Naive thymus-derived CD8-positive, alpha-beta T cell (primary cell): ENCODE results near the gene LGMN. TPM values are rescaled to one million over a fixed set of nuclear protein-coding genes. Genes with fewer than 3 reads are reported as not detected.
"Not testable (repeated sequence)": the region's sequence is repeated elsewhere in the genome, so short reads cannot be mapped to it uniquely, and the experiment has no call there.

Source experiments
- ATAC-seq, 2 donors: fragments of 150-1000 bp; cut with Tn5 transposase in 1 of 2; sonication (Bioruptor Pico), chemical (Tn5 transposase) in 1 of 2; 1 replicate in 1 of 2; 2 replicates in 1 of 2; pipeline ENCODE4 v1.10.0; 2021; ENCODE audit warnings: mild to moderate bottlenecking in 2 of 2, moderate library complexity in 2 of 2
- POLR2A ChIA-PET: fragments of 350-600 bp; sonication (Branson Sonifier 250); formaldehyde crosslinking; loops from one replicate; lab custom pipeline; 2021; ENCODE audit warnings: antibody characterized with exemption; lab: Charles Lee
- DNase-seq, 10 donors: peaks; one replicate each; pipeline versions ENCODE4 v3.0.0 to v3.0.0-alpha.2; 2020 to 2022
- H3K27ac Mint-ChIP-seq, 10 donors: one replicate each; pipeline ENCODE4 v1.8.0; 2020 to 2022; ENCODE audit warnings: mild to moderate bottlenecking in 10 of 10, mixed read lengths in 10 of 10, moderate library complexity in 4 of 10, inconsistent platforms in 1 of 10
- H3K27me3 Mint-ChIP-seq, 5 donors: one replicate each; pipeline ENCODE4 v1.8.0; 2021 to 2022; ENCODE audit warnings: mixed read lengths in 5 of 5
- H3K36me3 Mint-ChIP-seq, 3 donors: one replicate each; pipeline ENCODE4 v1.8.0; 2020 to 2022; ENCODE audit warnings: mixed read lengths in 3 of 3, mild to moderate bottlenecking in 2 of 3, inconsistent platforms in 1 of 3
- H3K4me1 Mint-ChIP-seq, 4 donors: one replicate each; pipeline ENCODE4 v1.8.0; 2021 to 2022; ENCODE audit warnings: mixed read lengths in 4 of 4
- H3K4me3 Mint-ChIP-seq, 10 donors: one replicate each; pipeline ENCODE4 v1.8.0; 2020 to 2022; ENCODE audit warnings: mild to moderate bottlenecking in 10 of 10, mixed read lengths in 10 of 10, moderate library complexity in 6 of 10, inconsistent platforms in 1 of 10
- H3K9me3 Mint-ChIP-seq, 9 donors: one replicate each; pipeline ENCODE4 v1.8.0; 2020 to 2022; ENCODE audit warnings: mixed read lengths in 9 of 9, mild to moderate bottlenecking in 3 of 9, inconsistent platforms in 1 of 9, moderate library complexity in 1 of 9
- polyA plus RNA-seq, 3 donors: library from polyadenylated mRNA; unstranded; fragments of 300-500 nt; fragmentation: Illumina TruSeq; gene quantifications; one replicate each; pipeline ENCODE4 v1.2.3, GENCODE V29; 2021
- total RNA-seq, 8 experiments: library from RNA in 2 of 8; stranded (reverse) in 2 of 8; gene quantifications; one replicate each; pipeline ENCODE4 v1.2.3 and lab custom pipeline; 2021 to 2026

The LGMN gene
- total and polyA plus RNA-seq, 5 experiments from 2014 or later: 17.7 to 38.3 (median 19.6) TPM

- POLR2A ChIA-PET: interaction anchor here (0.7 kb wide), 1 partner anchor 21 kb away, joined by 4 read pairs; no protein-coding TSS in a partner anchor
- no peaks in the 10 kb centered on the region for H3K27me3 Mint-ChIP-seq
- DNase-seq (no peak), ATAC-seq (no peak)
- no peaks in the 10 kb centered on the region for H3K9me3 Mint-ChIP-seq
- H3K4me3 Mint-ChIP-seq: no peak overlapping the region
- H3K4me1 Mint-ChIP-seq: peaks cover 9 to 27% (median 17%) of the 10 kb centered on the region in 4 donors
- no peak overlapping the region for H3K27ac Mint-ChIP-seq
- no peaks in the 10 kb centered on the region for H3K36me3 Mint-ChIP-seq
These were observed 8.0 kb upstream of the LGMN start for GRCh38 chr14:92756446-92756845.

- H3K4me1 Mint-ChIP-seq: peaks cover 13 to 31% (median 23%) of the 10 kb centered on the region in 4 donors
- DNase-seq (no peak), ATAC-seq (no peak)
- POLR2A ChIA-PET: interaction anchor here (0.6 kb wide), 1 partner anchor 44 kb away, joined by 3 read pairs; no protein-coding TSS in a partner anchor
- peaks cover 0 to 2% (median 0%) of the 10 kb centered on the region in 5 donors for H3K27me3 Mint-ChIP-seq
- H3K4me3 Mint-ChIP-seq: no peak overlapping the region
- no peak overlapping the region for H3K27ac Mint-ChIP-seq
- no peaks in the 10 kb centered on the region for H3K36me3 Mint-ChIP-seq
- H3K9me3 Mint-ChIP-seq: no peaks in the 10 kb centered on the region
These were observed 7.1 kb upstream of the LGMN start for GRCh38 chr14:92755495-92755894.

GRCh38 chr14:92754966-92755365 is 6.5 kb upstream of the LGMN start:
- H3K4me3 Mint-ChIP-seq: no peak overlapping the region
- peaks cover 0 to 2% (median 0%) of the 10 kb centered on the region in 5 donors for H3K27me3 Mint-ChIP-seq
- no peaks in the 10 kb centered on the region for H3K9me3 Mint-ChIP-seq
- H3K36me3 Mint-ChIP-seq: no peaks in the 10 kb centered on the region
- H3K4me1 Mint-ChIP-seq: peaks cover 15 to 32% (median 26%) of the 10 kb centered on the region in 4 donors
- DNase-seq (no peak), ATAC-seq (no peak)
- H3K27ac Mint-ChIP-seq: no peak overlapping the region
- POLR2A ChIA-PET: no interaction called here

GRCh38 chr14:92753250-92753649 is 4.8 kb upstream of the LGMN start:
- peaks cover 17 to 44% (median 33%) of the 10 kb centered on the region in 4 donors for H3K4me1 Mint-ChIP-seq
- peaks cover 0 to 5% (median 0%) of the 10 kb centered on the region in 5 donors for H3K27me3 Mint-ChIP-seq
- no peak overlapping the region for H3K4me3 Mint-ChIP-seq
- POLR2A ChIA-PET: interaction anchor here (0.6 kb wide), 1 partner anchor 79 kb away, joined by 6 read pairs; no protein-coding TSS in a partner anchor
- no peaks in the 10 kb centered on the region for H3K36me3 Mint-ChIP-seq
- ATAC-seq (no peak), DNase-seq (no peak)
- H3K9me3 Mint-ChIP-seq: peaks cover 0 to 2% (median 0%) of the 10 kb centered on the region in 9 donors
- H3K27ac Mint-ChIP-seq: no peak overlapping the region

GRCh38 chr14:92751819-92752218 is 3.4 kb upstream of the LGMN start:
- DNase-seq (no peak), ATAC-seq (no peak)
- Mint-ChIP-seq H3K4me1 (peaks cover 28 to 57% (median 47%) of the 10 kb centered on the region in 4 donors), H3K27ac (peak overlapping the region in 2 of 10 donors; percentile 19 to 66), H3K36me3 (no peaks in the 10 kb centered on the region), H3K4me3 (peak overlapping the region in 1 of 10 donors; percentile 50), H3K9me3 (peaks cover 0 to 2% (median 0%) of the 10 kb centered on the region in 9 donors), H3K27me3 (peaks cover 0 to 12% (median 0%) of the 10 kb centered on the region in 5 donors)
- POLR2A ChIA-PET: interaction anchor here (1.1 kb wide), 1 partner anchor 42 kb away, joined by 3 read pairs; the partner anchor contains the start of gene GOLGA5

- POLR2A ChIA-PET: interaction anchor here (0.7 to 1.7 kb wide), 4 partner anchors 11 to 645 kb away, joined by 3 to 7 read pairs (median 4); partner anchors contain the start of genes ATXN3 and GOLGA5
- Mint-ChIP-seq H3K36me3 (no peaks in the 10 kb centered on the region), H3K4me3 (peak overlapping the region; percentile 81 to 96 (median 89)), H3K27ac (peak overlapping the region in 8 of 10 donors; percentile 50 to 93 (median 79)), H3K9me3 (peaks cover 0 to 2% (median 0%) of the 10 kb centered on the region in 9 donors), H3K27me3 (peaks cover 0 to 12% (median 0%) of the 10 kb centered on the region in 5 donors), H3K4me1 (peaks cover 32 to 63% (median 53%) of the 10 kb centered on the region in 4 donors)
- DNase-seq (no peak), ATAC-seq (no peak)
These were observed 2.6 kb upstream of the LGMN start for GRCh38 chr14:92750994-92751400.

- H3K27me3 Mint-ChIP-seq: peaks cover 0 to 16% (median 0%) of the 10 kb centered on the region in 5 donors
These were observed 1.8 kb upstream of the LGMN start for GRCh38 chr14:92750222-92750728.

GRCh38 chr14:92747701-92748258 is 647 bp downstream of the LGMN start:
- H3K27me3 Mint-ChIP-seq: peaks cover 0 to 16% (median 0%) of the 10 kb centered on the region in 5 donors
- ATAC-seq: no peak
- peak overlapping the region; percentile 85 to 95 (median 90) for H3K4me3 Mint-ChIP-seq
- peaks cover 0 to 1% (median 0%) of the 10 kb centered on the region in 3 donors for H3K36me3 Mint-ChIP-seq
- H3K4me1 Mint-ChIP-seq: peaks cover 35 to 59% (median 56%) of the 10 kb centered on the region in 4 donors
- POLR2A ChIA-PET: interaction anchor here (1.0 to 2.1 kb wide), 4 partner anchors 11 to 150 kb away, joined by 3 to 9 read pairs (median 4); partner anchors contain the start of gene GOLGA5
- peak overlapping the region in 9 of 10 donors; percentile 2 to 94 (median 84) for H3K27ac Mint-ChIP-seq
- DNase-seq: peak in 2 of 10 donors; percentile 8 to 15
- peaks cover 0 to 2% (median 0%) of the 10 kb centered on the region in 9 donors for H3K9me3 Mint-ChIP-seq

More at GRCh38 chr14:92750222-92750728, 1.8 kb upstream of the LGMN start:
- H3K9me3 Mint-ChIP-seq, H3K36me3 Mint-ChIP-seq: not testable (repeated sequence)
- peak; percentile 34 to 83 (median 64) for DNase-seq
- peak overlapping the region in 9 of 10 donors; percentile 26 to 93 (median 85) for H3K27ac Mint-ChIP-seq
- H3K4me1 Mint-ChIP-seq: peaks cover 35 to 68% (median 56%) of the 10 kb centered on the region in 4 donors
- ATAC-seq: peak; percentile 26 to 43
- POLR2A ChIA-PET: interaction anchor here (0.6 to 2.4 kb wide), 7 partner anchors 11 to 644 kb away, joined by 3 to 7 read pairs (median 3); partner anchors contain the start of genes ATXN3, CPSF2, GOLGA5 and NDUFB1
- H3K4me3 Mint-ChIP-seq: peak overlapping the region; percentile 81 to 96 (median 89)

GRCh38 chr14:92744198-92744597 is 4.2 kb downstream of the LGMN start:
- Mint-ChIP-seq H3K4me1 (peaks cover 25 to 34% (median 31%) of the 10 kb centered on the region in 4 donors), H3K27me3 (peaks cover 0 to 12% (median 0%) of the 10 kb centered on the region in 5 donors), H3K27ac (no peak overlapping the region), H3K4me3 (no peak overlapping the region), H3K36me3 (peaks cover 0 to 4% (median 1%) of the 10 kb centered on the region in 3 donors), H3K9me3 (peaks cover 0 to 2% (median 0%) of the 10 kb centered on the region in 9 donors)
- DNase-seq (no peak), ATAC-seq (no peak)
- POLR2A ChIA-PET: no interaction called here

GRCh38 chr14:92740440-92740839 is 8.0 kb downstream of the LGMN start:
- ATAC-seq: no peak
- POLR2A ChIA-PET: interaction anchor here (1.3 kb wide), 1 partner anchor 10 kb away, joined by 3 read pairs; no protein-coding TSS in a partner anchor

GRCh38 chr14:92737619-92738188 is 10.7 kb downstream of the LGMN start:
- H3K36me3 Mint-ChIP-seq: peaks cover 0 to 7% (median 0%) of the 10 kb centered on the region in 3 donors
- ATAC-seq (no peak), DNase-seq (no peak)
- POLR2A ChIA-PET: interaction anchor here (0.6 to 2.1 kb wide), 2 partner anchors 10 to 13 kb away, joined by 3 to 7 read pairs; no protein-coding TSS in a partner anchor
- peak overlapping the region in 9 of 10 donors; percentile 12 to 80 (median 48) for H3K4me3 Mint-ChIP-seq
- peak overlapping the region; percentile 47 to 89 (median 83) for H3K27ac Mint-ChIP-seq
- no peaks in the 10 kb centered on the region for H3K27me3 Mint-ChIP-seq
- H3K4me1 Mint-ChIP-seq: peaks cover 12 to 27% (median 15%) of the 10 kb centered on the region in 4 donors
- H3K9me3 Mint-ChIP-seq: no peaks in the 10 kb centered on the region

More at GRCh38 chr14:92740440-92740839, 8.0 kb downstream of the LGMN start:
- H3K27me3 Mint-ChIP-seq: peaks cover 0 to 2% (median 0%) of the 10 kb centered on the region in 5 donors
- H3K4me3 Mint-ChIP-seq: no peak overlapping the region
- no peak overlapping the region for H3K27ac Mint-ChIP-seq
- H3K4me1 Mint-ChIP-seq: peaks cover 12 to 26% (median 16%) of the 10 kb centered on the region in 4 donors
- peaks cover 0 to 4% (median 1%) of the 10 kb centered on the region in 3 donors for H3K36me3 Mint-ChIP-seq
- H3K9me3 Mint-ChIP-seq: no peaks in the 10 kb centered on the region
- DNase-seq: no peak

GRCh38 chr14:92737206-92737605 is 11.2 kb downstream of the LGMN start:
- Mint-ChIP-seq H3K9me3 (no peaks in the 10 kb centered on the region), H3K27me3 (no peaks in the 10 kb centered on the region), H3K36me3 (peaks cover 0 to 10% (median under 1%) of the 10 kb centered on the region in 3 donors), H3K27ac (peak overlapping the region; percentile 47 to 89 (median 83)), H3K4me3 (peak overlapping the region; percentile 10 to 80 (median 48)), H3K4me1 (peaks cover 12 to 27% (median 15%) of the 10 kb centered on the region in 4 donors)
- DNase-seq: peak in 8 of 10 donors; percentile 16 to 67 (median 41)
- POLR2A ChIA-PET: interaction anchor here (0.6 to 2.1 kb wide), 2 partner anchors 10 to 13 kb away, joined by 3 to 7 read pairs; no protein-coding TSS in a partner anchor
- peak; percentile 95 to 99 for ATAC-seq
